Diencephalon (tissue), 1 donor: ENCODE results near the gene ZNF543. TPM values are rescaled to one million over a fixed set of nuclear protein-coding genes. Genes with fewer than 3 reads are reported as not detected.

Experiments used
- total RNA-seq: library from RNA; depleted of rRNA; stranded (reverse); fragments of >200 nt; gene quantifications from one replicate; pipeline ENCODE4 v1.2.3, GENCODE V29; 2014

The ZNF543 gene
- 26.5 TPM for total RNA-seq

GRCh38 chr19:57320180-57321084 is at the start of gene ZNF543:
ZNF543 (plus strand) TSS chr19:57320472; CDS start chr19:57320854, 382 bp downstream.

GRCh38 chr19:57280165-57280961 is 39.9 kb upstream of the ZNF543 start, which contains the start of gene ZNF460:
ZNF460 (plus strand) TSS chr19:57280485; CDS start chr19:57280807, 322 bp downstream.

GRCh38 chr19:57350877-57351805 is 30.9 kb downstream of the ZNF543 start, which contains the start of gene ZNF304:
ZNF304 (plus strand) TSS chr19:57351271; CDS start chr19:57351665, 394 bp downstream.

GRCh38 chr19:57362997-57363687 is 42.9 kb downstream of the ZNF543 start, which contains the start of the genes TRAPPC2B and ZNF547:
TRAPPC2B (plus strand) TSS chr19:57363551; CDS start chr19:57364834, 1,283 bp downstream.
ZNF547 (plus strand) TSS chr19:57363551; CDS start chr19:57368556, 5,005 bp downstream.

Other genes starting within 250 kb of the ZNF543 start
- gene USP29, start 200.5 kb upstream of the ZNF543 start, total RNA-seq = not detected
- gene ZIM3, start 175.3 kb upstream of the ZNF543 start, total RNA-seq = not detected
- gene DUXA, start 153.0 kb upstream of the ZNF543 start, total RNA-seq = not detected
- gene ZNF264, start 129.0 kb upstream of the ZNF543 start, total RNA-seq = 30.4 TPM
- gene AURKC, start 89.4 kb upstream of the ZNF543 start, total RNA-seq = 0.69 TPM
- 30.2 TPM for gene ZNF805, start 79.8 kb upstream of the ZNF543 start, total RNA-seq
- gene ZNF460, start 40.0 kb upstream of the ZNF543 start, total RNA-seq = 128 TPM
- 19.8 TPM for gene ZNF304, start 30.8 kb downstream of the ZNF543 start, total RNA-seq
- gene TRAPPC2B, start 43.1 kb downstream of the ZNF543 start, total RNA-seq = 20.5 TPM
- 7.8 TPM for gene ZNF547, start 43.1 kb downstream of the ZNF543 start, total RNA-seq
- gene ZNF548, start 69.4 kb downstream of the ZNF543 start, total RNA-seq = 35.1 TPM
- gene ZNF17, start 90.7 kb downstream of the ZNF543 start, total RNA-seq = 30.7 TPM
- gene ZNF749, start 114.9 kb downstream of the ZNF543 start, total RNA-seq = 33.9 TPM
- gene VN1R1, start 136.7 kb downstream of the ZNF543 start, total RNA-seq = 5.5 TPM
- 66.7 TPM for gene ZNF772, start 157.1 kb downstream of the ZNF543 start, total RNA-seq
- 21.7 TPM for gene ZNF419, start 167.3 kb downstream of the ZNF543 start, total RNA-seq
- 18.7 TPM for gene ZNF773, start 179.5 kb downstream of the ZNF543 start, total RNA-seq
- gene ZNF549, start 206.9 kb downstream of the ZNF543 start, total RNA-seq = 19.6 TPM
- 13.4 TPM for gene ZNF550, start 239.4 kb downstream of the ZNF543 start, total RNA-seq